GM18502 (cell line): ENCODE measurements around the gene CACNA2D1.

Experiments used
- ATAC-seq: cut with Tn5 transposase; IDR thresholded peaks from one replicate; pipeline ENCODE4 v1.9.1; 2021; ENCODE audit warnings: mild to moderate bottlenecking; ENCODE audit not compliant: unreplicated experiment, poor library complexity

Gene CACNA2D1

DNA sequence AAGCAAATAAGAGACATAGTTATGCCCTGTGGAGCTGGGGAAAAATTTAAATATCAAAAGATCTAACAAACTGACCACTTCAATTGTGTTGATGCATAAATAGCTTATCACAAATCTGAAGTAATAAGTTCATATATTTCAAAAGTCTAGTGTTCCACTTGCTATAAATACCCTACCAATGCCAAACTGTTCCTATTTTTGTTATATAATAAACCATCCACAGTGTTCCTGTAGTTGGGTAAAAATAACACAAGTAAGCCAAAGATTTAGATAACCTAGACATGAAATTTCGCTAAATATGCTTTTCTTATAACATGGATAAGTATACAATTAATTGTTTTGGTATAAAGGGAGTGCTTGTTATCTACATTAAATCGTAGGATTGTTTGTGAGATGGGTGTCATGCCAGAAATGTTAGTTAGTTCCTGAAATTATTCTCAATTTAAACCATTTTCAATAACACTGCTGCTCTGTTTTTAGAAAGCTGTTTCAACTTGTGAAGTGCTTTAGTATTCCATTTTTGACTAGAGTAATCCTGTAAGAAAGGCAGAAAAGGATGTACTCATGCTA, 85.5 kb downstream of the CACNA2D1 start:
- ATAC-seq: no peak

DNA sequence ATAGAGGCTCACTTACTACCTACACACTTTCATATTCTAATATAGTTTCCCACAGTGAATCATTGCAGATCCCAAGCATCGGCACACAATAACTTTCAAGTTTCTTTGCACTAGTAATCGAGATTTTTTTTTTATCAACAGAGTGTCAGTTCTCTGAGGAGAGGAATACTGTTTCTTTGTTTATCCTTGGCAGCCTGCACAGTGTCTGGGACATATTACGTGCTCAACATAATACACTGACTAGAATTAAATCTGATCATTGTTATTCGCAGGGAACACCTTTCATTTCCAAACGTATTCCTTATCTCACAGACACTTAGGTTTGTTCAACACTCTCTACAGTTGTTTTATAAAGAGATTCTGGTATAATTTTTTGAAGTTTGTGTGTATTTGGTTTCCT, 95.3 kb downstream of the CACNA2D1 start:
- ATAC-seq: no peak

DNA sequence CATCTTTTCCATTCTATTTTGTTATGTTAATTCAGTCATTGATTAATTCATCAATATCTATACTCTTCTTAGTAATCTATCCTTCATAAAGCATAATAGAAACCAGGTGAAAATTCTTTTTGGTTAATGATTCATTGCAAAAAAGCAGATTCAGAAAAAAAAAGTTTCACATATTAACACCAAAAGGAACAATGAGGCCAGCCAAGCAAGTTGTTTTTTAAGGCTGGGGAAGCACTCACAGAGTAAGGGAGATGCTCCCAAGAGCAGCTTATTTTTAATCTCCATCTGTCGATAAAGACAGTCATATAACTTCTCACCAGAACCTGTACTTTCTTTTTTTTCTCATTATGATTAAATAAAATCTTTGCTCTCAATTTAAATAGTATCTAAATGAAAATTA, 95.8 kb downstream of the CACNA2D1 start:
- no peak for ATAC-seq

DNA sequence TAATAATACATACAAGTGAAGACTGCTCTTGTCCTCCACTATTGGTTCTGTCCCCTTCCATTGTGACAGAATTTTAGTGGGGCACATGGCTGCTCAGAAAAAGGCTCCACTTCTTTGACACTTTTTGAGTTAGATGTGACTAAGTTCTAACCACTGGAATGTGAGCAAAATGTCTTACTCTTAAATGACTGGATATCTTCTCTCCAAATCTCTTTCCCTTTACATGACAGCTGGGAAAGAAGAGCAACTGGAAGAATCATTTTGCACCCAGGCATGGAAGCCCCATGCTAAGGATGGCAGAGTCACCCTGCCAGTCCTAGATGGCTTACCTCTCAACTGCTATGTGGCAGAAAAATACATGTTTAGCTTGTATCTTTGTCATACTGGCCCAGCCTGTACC, 97.7 kb downstream of the CACNA2D1 start:
- no peak for ATAC-seq

DNA sequence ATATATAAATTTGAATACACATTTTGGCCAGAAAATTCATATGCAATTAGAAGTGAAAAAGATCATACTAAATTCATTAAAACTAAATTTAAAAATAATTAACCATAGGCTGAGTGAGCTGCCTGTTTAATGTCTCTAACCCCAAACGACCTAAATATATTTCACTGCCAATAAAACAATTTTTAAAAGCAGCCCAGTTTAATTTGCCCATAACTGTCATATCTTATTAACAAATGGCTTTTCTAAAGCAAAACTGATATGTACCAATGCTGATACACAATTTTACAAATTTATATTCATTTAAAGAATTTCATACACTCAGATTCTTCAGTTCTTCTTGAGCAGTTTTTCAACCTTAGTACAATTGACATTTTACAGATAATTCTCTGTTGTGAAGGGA, 99.9 kb downstream of the CACNA2D1 start:
- ATAC-seq: no peak

DNA sequence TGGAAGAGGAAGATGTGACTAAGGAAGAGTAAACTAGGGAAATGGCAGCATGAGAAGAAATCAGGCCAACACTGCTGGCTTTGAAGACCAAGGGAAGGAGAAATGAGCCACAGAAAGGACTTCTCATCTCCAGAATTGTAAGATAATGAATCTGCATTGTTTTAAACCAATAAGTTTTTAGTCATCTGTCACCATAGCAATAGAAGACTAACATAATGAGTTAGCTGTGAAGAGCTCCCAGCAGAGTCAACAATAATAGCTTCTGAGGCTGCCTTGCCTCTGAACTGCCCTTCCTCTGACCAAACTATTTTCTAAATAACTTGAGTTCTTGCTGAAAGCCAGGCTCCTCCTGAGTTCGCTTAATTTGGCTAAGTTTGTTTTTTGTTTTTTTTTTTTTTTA, 103.6 kb downstream of the CACNA2D1 start:
- ATAC-seq: no peak

DNA sequence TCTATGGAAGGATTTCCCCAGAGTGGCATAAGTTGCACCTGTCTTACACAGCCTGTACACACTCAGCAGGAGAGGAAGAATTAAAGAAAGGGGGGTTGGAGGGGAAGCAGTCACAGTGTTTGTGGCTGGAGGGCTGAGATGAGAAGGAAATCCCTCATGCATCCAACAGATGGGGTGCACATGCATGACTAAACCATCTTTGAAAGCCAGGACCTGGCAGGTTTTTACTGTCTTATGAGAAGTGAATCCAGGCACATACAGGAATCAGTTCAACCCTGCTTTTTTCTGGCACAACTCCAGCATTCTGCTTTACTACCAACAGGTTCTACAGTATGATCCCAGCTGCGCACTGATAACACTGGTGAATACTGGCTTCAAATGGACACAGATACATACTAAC, 107.7 kb downstream of the CACNA2D1 start:
- no peak for ATAC-seq

DNA sequence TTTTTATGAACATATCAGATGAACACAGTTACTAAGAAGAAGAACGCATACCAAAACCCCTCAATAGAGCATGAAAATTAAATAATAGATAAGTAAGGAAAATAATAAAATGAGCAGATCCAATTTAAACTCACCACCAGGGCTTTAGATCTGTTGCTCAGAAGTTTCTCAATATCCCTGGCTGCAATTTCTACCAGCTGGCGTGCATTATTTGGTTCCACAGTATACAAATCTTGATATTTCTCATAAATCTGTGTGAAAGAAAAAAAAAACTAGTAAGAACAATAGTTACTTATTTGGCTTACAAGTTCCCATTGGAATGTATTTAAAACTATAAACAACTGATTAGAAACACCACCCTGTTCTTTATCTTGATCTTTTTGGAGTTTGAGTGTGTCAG, 108.6 kb downstream of the CACNA2D1 start:
- no peak for ATAC-seq

DNA sequence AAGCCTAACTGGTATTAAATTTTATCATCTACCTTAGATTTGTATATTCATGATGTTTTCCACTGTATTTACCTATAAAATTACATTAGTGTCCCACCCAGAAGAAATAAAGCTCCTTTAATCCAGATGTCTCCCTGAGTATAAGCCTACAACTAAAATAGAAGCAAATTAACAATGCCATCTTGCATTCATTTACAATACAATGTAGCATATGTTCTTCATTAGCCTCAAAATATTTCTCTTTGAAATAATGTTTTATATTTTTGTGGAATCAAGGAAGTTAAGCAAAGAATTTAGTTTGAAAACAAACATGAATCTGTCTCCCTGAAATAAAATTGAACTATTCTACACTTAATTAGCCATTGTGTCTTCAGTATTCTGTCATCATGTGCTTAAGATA, 112.3 kb downstream of the CACNA2D1 start:
- ATAC-seq: no peak

DNA sequence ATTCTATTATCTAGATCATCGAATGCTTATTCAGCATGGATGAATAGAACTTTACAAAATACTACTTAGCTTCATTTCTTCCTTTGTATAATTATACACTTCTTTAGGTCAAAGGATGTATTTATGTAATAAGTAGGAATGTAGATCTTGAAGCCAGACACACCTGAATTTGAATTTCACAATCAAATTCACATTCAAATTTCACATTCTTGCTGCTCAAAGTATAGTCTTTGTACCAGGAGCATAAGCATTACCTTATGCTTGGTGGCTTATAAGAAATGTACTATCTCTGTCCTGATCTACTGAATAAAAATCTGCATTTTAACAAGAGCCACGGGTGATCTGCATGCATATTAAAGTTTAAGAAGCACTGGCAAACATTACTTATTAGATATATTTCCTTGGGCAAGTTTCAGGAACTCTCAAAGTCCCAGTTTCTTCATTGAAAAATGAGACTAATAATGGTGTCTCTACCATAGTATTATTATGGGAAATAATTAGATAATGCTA, 112.8 kb downstream of the CACNA2D1 start:
- no peak for ATAC-seq

DNA sequence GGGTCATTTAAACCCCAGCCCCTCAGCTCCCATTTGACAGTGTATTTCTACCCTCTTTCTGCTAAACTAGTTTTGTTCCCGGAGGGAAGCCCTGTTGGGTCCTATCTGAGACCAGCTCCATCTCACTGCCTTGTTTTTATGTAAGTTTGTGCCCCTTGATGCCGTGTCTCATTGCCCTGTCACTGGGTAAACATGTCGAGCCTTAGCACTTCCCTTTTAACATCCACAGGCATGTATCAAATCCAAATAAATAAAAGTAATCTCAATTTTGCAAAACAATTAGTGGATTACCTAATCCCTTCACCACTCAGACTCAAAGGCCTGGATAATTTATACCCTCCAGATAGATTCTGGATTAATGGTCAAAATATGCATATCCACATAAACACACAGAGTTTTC, 115.7 kb downstream of the CACNA2D1 start:
- no peak for ATAC-seq

DNA sequence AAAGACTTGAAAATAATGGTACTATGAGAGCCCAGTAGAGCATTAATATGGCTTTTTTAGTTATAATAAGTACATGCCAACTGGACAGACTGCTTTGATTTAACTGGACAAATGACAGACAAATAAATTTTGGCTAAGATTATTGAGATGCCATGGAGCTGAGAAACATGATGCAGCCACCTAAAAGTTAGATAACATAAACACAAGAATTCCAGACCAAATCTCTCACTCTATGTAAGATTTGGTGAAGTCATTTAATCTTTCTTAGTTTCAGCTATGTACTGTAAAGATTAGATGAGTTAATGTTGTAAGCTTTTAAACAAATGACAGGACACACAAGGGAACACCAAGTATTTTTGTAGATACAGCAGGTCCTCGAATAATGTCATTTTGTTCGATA, 118.2 kb downstream of the CACNA2D1 start:
- ATAC-seq: no peak

DNA sequence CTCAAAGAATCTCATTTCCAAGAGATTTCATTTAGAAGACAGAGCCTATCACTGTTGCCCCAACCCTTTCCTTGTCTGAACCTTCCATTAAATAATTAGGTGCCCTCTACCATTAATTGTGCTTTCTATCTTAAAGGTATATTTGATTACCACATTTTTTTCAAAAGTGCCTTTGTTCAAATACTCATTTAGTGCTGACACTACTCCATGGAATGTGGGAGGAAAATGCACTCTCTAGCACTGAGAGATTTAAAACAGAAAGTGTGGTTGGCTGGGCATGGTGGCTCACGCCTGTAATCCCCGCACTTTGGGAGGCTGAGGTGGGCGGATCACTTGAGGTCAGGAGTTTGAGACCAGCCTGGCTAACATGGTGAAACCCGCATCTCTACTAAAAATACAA, 119.8 kb downstream of the CACNA2D1 start:
- ATAC-seq: no peak

DNA sequence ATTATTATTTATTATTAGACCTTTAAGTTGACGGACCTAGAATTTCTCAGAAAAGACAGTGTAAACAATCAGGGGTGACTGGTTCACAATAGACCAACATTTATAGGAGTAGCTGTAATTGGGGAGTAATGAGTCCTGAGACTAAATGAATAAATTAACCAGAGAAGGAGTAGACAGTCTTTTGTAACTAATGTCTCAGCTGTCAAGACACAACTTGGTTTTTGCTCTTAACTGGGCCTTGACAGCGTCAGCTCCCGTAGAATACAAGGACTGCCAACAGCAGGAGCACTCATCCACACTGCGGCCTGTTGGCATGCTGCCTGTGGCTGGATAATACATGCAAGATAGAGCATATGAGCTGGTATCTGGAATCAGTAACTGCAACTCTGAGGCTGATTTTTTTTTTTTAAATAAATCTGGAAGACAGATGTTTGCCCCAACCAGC, 123.9 kb downstream of the CACNA2D1 start:
- ATAC-seq: no peak

DNA sequence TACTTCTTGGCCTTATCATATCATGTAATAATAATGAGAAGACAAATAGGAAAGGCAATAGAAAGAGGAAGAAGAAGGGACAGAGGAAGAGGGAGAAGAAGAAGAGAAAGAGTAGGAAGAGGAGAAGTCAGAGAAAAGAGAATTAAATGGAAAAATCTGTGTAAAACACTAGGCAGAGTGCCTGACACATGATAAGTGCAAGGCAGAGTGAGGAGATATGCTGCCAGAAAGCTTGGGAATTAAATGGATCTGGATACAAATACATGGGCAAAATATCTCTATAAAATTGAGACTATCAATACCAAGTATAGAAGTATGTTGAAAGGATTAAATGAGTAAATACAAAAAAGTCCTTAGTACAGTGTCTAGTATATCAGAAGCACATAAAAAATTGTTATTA, 124.8 kb downstream of the CACNA2D1 start:
- no peak for ATAC-seq

DNA sequence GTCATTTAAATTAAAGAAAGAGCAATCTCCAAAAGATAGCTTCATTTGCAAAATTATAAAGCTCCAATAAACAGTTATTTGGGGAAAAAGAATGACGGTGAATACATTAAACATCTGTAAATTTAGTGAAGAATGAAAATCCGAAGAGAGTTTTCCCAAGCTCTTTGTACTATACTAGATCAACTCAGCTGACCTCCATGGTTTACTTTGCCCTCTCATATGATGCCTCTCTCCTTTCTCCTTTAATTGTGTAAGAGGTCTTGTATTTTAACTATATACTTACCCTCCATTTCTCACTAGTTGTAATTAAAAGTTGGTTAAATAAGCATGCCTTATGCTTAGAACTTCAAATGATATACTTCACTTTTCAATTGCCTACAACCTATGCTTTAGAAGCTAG, 125.8 kb downstream of the CACNA2D1 start:
- ATAC-seq: no peak

DNA sequence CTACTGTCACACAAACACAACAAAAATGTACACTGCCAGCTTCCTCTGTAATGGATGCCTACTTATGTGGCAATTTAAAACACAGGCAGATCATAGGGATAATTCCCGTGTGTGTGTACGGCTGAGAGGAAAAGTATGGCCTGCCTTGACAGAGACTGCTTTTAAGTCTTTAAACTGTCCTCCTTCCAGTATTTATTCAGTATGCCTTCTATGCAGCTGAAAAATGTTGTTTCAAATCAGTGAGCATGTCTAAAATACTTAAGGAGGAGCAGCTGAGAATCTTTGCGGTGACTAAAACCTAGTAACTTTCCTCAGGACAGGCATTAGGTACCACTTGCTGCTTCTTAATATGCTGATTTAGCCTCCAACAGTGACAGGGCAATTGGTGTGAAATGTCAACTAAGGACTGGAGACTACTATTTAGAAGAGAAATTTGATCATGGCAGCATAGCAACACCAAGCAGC, 126.3 kb downstream of the CACNA2D1 start:
- no peak for ATAC-seq

DNA sequence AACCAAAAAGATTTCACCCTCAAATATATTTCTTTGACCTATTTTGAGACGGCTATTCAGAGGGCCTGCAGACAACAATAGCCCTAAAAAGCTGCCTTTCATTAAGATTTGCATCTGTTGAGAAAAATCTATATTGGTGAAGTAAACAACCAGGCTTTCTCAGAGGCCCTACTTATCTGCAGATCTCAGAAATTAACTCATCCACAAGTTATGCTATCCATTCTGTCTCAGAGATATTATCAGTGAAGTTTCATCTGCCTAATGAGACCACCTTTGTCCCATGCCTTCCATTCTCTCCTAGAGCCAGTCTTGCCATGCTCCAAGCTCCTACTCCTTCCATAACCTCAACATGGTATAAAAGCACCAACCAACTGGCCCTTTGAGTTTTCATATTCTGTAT, 130.3 kb downstream of the CACNA2D1 start:
- ATAC-seq: no peak

DNA sequence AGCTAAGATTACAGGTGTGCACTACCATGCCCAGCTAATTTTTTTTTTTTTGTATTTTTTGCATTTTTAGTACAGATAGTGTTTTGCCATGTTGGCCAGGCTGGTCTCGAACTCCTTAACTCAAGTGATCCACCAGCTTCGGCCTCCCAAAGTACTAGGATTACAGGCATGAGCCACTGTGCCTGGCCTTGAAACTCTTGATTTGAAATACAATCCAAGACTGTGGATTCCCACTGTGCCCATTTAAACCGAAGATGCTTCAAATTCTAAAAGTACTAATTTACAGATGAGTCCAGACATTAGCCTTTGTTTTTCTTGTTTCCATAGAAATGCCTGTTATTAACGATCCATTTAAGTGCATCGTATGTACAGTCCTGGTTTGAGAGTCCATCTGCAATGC, 130.9 kb downstream of the CACNA2D1 start:
- ATAC-seq: no peak

DNA sequence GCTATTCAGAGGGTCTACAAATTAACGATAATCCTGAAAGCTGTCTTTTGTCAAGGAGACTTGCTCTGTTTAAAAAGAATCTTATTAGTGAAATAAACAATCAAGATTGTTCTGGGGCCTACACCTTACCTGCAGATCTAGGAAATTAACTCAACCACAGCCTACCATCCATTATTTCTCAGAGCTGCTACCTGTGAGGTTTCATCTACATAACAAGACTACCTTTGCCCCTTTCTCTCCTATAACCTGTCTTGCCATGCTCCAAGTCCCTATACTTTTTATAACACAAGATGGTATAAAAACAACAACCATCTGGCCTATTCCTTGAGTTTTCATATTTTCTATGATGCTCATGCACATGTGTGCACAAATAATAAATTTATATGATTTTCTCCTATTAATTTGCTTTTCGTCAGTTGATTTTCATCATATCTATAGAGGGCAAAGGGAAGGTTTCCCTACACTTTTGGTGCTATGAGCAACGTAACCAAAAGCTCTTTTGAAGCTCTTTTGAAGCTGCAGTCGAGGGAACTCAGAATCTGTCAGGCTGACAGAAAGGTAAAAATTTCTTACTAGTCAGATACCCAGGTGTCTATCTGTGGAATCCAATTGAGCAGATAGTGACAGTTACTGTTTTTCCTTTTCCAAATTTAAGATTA, 138.1 kb downstream of the CACNA2D1 start:
- ATAC-seq: no peak

DNA sequence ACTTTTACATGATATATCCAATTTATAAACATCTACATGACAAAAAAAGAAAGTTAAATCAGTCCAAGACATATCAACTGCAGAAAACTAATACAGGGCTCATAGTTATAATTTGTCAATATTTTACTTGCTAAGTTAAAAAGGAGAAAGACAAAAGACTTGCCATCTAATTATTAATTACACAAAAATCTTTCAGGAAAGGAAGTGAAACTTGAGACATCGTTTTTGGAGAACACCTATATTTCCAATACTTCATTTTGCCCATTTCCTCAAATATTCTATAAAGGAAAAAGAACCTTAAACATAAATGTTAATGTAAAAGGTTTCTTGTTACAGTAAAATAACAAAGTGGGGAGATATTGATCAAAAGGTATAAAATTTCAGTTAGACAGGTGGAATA, 148.7 kb downstream of the CACNA2D1 start:
- no peak for ATAC-seq

DNA sequence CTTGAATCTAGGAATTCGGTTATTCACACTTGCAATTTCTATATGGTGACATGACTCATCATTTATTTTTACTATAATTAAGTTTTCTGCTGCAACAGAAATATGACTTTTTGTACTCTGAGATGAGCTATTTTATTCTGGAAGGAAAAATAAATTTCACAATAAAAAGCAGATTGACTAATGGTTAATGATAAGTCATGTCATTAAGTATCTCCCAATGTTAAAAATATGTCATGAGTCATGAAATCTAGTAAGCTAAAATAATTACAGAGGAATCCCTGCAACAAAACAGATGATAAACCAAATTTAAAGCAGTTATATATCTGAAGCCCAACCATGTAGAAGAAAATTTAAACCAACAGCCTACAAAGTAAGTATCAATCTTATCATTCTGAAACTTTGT, 149.2 kb downstream of the CACNA2D1 start:
- no peak for ATAC-seq
